Thoracic aorta (tissue), 2 donors: ENCODE results near the gene ZNF792. TPM values are rescaled to one million over a fixed set of nuclear protein-coding genes. Genes with fewer than 3 reads are reported as not detected.

Experiments used
- ATAC-seq: fragments of 150-250 bp; one replicate; pipeline ENCODE4 v1.8.0; 2017; ENCODE audit warnings: low read depth; ENCODE audit not compliant: insufficient number of reproducible peaks, low FRiP score
- DNase-seq: peaks from one replicate; pipeline ENCODE4 v3.0.0-alpha.2; 2020; ENCODE audit warnings: low spot score
- H3K27ac ChIP-seq, 2 donors: fragments of 200-600 bp; sonication (generic); 1 replicate in 1 of 2; 2 replicates in 1 of 2; pipeline ENCODE4 v1.5.1; 2016; ENCODE audit warnings: mild to moderate bottlenecking in 2 of 2, moderate library complexity in 2 of 2
- H3K27me3 ChIP-seq: fragments of 200-600 bp; sonication (generic); replicated peaks from 2 replicates; pipeline ENCODE4 v1.6.0; 2016; ENCODE audit warnings: mild to moderate bottlenecking; ENCODE audit not compliant: insufficient read depth
- H3K36me3 ChIP-seq: fragments of 200-600 bp; sonication (generic); one replicate; pipeline ENCODE4 v1.5.1; 2016
- H3K4me1 ChIP-seq, 2 donors: fragments of 200-600 bp; sonication (generic); 1 replicate in 1 of 2; 2 replicates in 1 of 2; pipeline versions ENCODE4 v1.5.1 to v1.6.0; 2016; ENCODE audit warnings: low read depth in 2 of 2, mild to moderate bottlenecking in 1 of 2; ENCODE audit not compliant: control insufficient read depth in 1 of 2
- H3K4me3 ChIP-seq: fragments of 200-600 bp; sonication (generic); 2 replicates; pipeline ENCODE4 v1.5.1; 2016; ENCODE audit warnings: mild to moderate bottlenecking
- H3K9me3 ChIP-seq: fragments of 200-600 bp; sonication (generic); 2 replicates; pipeline ENCODE4 v1.5.1; 2016
- total RNA-seq, 2 donors: library from RNA; depleted of rRNA; stranded (reverse); fragments of >200 nt; gene quantifications; one replicate each; pipeline versions ENCODE4 v1.1.0 to v1.2.3, GENCODE V29; 2016
- TF ChIP-seq, protein P1 (sequence below): fragments of 200-600 bp; sonication (generic); IDR thresholded peaks from one replicate; pipeline ENCODE4 v1.5.1; 2019; ENCODE audit warnings: antibody characterized with exemption

Gene ZNF792
- total RNA-seq, 2 donors from 2014 or later, result 5.5 to 8.5 TPM

DNA sequence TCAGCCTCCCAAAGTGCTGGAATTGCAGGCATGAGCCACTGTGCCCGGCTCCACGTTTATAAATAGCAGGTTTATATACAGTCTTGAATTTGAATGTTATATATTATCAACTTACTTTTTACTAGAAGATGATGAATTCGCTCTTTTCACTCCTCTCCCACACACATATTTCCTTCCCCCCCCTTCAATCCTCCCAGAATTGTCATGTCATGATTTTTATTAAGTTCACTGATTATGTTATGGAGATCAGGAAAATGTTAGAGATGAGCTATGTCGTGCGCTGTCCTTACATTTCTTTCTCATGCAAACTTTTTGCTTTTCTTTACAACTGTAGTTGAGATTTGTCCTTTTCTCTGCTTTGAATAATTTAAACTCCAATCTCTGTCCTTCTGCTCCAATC is 18.2 kb upstream of the ZNF792 start:
- Histone ChIP-seq H3K27me3 (no peaks in the 10 kb centered on the region), H3K36me3 (no peaks in the 10 kb centered on the region), H3K4me3 (no peak overlapping the region), H3K9me3 (no peaks in the 10 kb centered on the region), H3K4me1 (peaks cover 0 to 8% of the 10 kb centered on the region in 2 donors), H3K27ac (no peak overlapping the region)
- DNase-seq (no peak), ATAC-seq (no peak)
- TF ChIP-seq, protein P1, sequence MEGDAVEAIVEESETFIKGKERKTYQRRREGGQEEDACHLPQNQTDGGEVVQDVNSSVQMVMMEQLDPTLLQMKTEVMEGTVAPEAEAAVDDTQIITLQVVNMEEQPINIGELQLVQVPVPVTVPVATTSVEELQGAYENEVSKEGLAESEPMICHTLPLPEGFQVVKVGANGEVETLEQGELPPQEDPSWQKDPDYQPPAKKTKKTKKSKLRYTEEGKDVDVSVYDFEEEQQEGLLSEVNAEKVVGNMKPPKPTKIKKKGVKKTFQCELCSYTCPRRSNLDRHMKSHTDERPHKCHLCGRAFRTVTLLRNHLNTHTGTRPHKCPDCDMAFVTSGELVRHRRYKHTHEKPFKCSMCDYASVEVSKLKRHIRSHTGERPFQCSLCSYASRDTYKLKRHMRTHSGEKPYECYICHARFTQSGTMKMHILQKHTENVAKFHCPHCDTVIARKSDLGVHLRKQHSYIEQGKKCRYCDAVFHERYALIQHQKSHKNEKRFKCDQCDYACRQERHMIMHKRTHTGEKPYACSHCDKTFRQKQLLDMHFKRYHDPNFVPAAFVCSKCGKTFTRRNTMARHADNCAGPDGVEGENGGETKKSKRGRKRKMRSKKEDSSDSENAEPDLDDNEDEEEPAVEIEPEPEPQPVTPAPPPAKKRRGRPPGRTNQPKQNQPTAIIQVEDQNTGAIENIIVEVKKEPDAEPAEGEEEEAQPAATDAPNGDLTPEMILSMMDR, result no peak

DNA sequence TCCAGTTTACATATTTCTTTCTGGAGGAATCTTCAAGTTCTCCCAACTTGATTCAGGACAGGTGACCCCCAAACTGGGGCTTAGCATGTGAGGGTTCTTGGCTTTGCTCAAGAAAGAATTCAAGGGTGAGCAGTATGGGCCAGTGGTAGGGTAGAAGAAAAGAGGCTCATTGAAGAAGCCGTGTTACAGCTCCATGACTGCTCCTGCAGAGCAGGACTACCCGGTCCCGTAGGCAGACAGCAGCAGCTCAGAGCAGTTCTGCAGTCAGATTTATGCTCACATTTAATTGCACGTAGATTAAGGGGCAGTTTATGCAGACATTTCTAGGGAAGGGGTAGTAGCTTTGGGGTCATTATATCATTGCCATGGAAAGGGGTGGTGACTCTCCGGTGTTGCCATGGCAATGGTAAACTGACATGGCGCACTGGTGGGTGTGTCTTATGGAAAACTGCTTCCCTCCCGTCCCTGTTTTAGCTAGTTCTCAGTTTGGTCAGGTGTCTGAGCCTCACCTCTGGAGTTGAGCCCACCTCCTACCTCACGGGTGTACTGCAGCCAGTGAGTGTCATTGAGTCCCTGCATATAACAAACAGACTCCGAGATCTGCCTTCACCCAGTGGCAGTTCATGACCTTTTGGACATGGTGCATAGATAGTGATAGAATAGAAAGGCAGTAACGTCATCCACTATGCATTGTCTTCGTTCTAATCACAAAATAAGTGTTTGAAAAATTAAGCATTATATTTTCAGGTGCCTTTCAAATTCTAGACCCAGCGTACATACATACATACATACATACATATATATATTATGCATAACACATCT is 16.0 kb upstream of the ZNF792 start:
- Histone ChIP-seq H3K36me3 (no peaks in the 10 kb centered on the region), H3K4me1 (no peaks in the 10 kb centered on the region), H3K27ac (no peak overlapping the region), H3K9me3 (no peaks in the 10 kb centered on the region), H3K4me3 (no peak overlapping the region), H3K27me3 (no peaks in the 10 kb centered on the region)
- ATAC-seq (no peak), DNase-seq (no peak)
- TF ChIP-seq, protein P1, result no peak

DNA sequence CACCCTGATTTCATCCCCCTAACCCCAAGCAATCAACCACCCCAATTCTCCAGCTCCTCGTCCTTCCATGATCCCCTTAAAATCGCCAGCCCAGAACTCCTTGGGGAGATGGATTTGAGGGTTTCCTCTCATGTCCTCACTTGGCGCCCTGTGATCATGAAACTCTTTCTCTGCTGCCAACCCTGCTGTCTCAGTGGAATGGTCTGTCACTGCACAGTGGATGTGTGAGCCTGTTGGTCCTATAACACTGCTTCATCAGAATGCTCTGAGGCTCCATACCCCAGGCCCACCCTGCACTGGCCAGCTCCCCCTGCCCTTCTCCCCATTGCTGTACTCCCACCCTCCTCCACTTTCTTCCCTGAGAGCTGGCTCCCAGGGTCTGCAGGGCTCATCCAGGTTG is 12.6 kb upstream of the ZNF792 start:
- DNase-seq (no peak), ATAC-seq (no peak)
- Histone ChIP-seq H3K27me3 (no peaks in the 10 kb centered on the region), H3K9me3 (no peaks in the 10 kb centered on the region), H3K4me1 (no peaks in the 10 kb centered on the region), H3K36me3 (no peaks in the 10 kb centered on the region), H3K4me3 (no peak overlapping the region), H3K27ac (no peak overlapping the region)
- TF ChIP-seq, protein P1, result no peak

DNA sequence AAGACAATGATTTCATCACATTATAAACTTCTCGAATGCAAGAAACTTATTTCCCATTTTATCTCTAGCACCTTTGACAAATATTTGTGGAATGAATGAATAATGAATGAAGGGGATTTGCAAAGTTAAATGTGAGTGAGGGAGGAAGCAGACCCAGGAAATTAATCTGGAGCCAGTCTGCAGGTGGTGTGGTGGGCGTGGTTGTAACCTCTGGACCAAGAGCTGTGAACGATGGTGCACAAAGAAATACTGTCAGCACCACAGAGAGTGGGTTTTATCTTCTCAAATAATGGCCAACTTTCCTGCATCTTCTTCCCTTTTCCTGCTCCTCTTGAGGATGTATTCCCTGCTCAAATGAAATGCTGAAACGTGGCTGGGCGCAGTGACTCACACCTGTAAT is 11.0 kb upstream of the ZNF792 start:
- ATAC-seq (no peak), DNase-seq (no peak)
- TF ChIP-seq, protein P1, result no peak

DNA sequence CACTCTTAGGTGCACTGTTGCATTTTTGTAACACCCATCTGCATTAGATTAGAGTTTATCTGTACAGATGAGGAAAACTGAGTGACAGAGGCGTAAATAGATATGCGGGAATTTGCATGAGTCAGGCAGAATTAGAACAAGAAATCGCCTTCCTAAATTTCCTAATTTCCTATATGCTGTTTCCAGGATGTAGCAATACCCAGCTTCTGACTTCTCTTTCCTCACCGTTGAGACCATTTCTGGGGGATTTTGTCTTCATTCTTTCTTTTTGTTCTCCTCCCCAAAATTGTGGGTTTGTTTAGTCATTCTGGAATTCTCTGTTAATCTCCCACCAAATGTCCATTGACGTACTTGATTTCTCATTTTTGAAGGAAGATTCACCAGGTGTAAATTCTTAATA is 10.6 kb upstream of the ZNF792 start:
- DNase-seq, result no peak
- no peak for ATAC-seq

More for the DNA sequence above, 11.0 kb upstream of the ZNF792 start:
- H3K4me1 ChIP-seq, result no peaks in the 10 kb centered on the region
- H3K27me3 ChIP-seq, result no peaks in the 10 kb centered on the region
- H3K9me3 ChIP-seq, result no peaks in the 10 kb centered on the region
- H3K4me3 ChIP-seq, result no peak overlapping the region
- no peak overlapping the region for H3K27ac ChIP-seq
- no peaks in the 10 kb centered on the region for H3K36me3 ChIP-seq

More for the DNA sequence above, 10.6 kb upstream of the ZNF792 start:
- Histone ChIP-seq H3K36me3 (no peaks in the 10 kb centered on the region), H3K27me3 (no peaks in the 10 kb centered on the region), H3K4me3 (no peak overlapping the region), H3K9me3 (no peaks in the 10 kb centered on the region), H3K27ac (no peak overlapping the region), H3K4me1 (no peaks in the 10 kb centered on the region)
- TF ChIP-seq, protein P1, result no peak
